DMS53 treated with DMSO at 0.1 percent for 48 hours (cell line): Measurements from ENCODE around the gene RNF128.
A peak's percentile ranks its signal among the peaks of the same experiment; 100 is the strongest.
"Not testable (repeated sequence)": the region's sequence is repeated elsewhere in the genome, so short reads cannot be mapped to it uniquely, and the experiment has no call there.

Source experiments
- DNase-seq: peaks from one replicate; lab custom pipeline; 2025; ENCODE audit not compliant: unreplicated experiment; lab: John Stamatoyannopoulos, UW

RNF128 gene

GRCh38 chrX:106742805-106743204, 16.3 kb downstream of the RNF128 start:
- DNase-seq: peak; percentile 23

- no peak for DNase-seq
Measured at GRCh38 chrX:106748377-106748776, 21.9 kb downstream of the RNF128 start.

DNA sequence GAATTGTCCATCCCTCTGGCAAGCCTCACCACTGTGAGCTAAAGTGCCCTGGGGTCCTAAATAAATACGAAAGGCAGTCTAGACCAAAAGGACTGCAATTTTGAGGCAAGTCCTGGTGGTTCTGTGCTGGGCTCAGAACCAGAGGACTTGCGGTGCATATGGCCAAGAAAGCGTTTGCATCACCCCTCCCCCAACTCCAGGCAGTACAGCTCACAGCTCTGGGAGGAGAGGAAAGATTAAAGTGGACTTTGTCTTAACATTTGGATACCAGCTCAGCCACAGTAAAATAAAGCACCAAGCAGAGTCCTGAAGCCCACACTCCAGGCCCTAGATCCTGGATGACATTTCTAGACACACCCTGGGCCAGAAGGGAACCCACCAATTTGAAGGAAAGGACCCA, 24.9 kb downstream of the RNF128 start:
- DNase-seq: no peak

DNA sequence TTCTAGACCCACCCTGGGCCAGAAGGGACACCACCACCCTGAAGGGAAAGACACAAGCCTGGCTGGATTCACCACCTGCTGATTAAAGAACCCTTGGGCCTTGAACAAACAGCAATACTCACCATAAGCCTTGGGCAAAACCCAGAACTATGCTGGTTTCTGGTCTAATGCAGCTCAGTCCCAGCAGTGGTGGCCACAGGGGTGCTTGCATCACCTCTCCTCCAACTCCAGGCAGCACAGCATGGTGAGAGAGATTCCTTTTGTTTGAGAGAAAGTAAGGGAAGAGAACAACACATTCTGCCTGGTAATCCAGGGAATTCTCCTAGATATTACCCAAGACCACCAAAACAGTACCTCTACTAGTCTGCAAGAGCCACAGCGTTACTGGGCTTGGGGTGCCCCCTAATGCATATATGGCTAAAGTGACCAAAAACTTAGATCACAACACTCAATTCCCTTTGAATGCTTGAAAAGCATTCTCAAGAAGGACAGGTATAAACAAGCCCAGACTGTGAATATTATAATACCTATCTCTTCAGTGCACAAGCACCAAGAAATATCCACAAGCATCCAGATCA, 25.7 kb downstream of the RNF128 start:
- no peak for DNase-seq

- not testable (repeated sequence) for DNase-seq
Measured at GRCh38 chrX:106769288-106769687, 42.8 kb downstream of the RNF128 start.

DNA sequence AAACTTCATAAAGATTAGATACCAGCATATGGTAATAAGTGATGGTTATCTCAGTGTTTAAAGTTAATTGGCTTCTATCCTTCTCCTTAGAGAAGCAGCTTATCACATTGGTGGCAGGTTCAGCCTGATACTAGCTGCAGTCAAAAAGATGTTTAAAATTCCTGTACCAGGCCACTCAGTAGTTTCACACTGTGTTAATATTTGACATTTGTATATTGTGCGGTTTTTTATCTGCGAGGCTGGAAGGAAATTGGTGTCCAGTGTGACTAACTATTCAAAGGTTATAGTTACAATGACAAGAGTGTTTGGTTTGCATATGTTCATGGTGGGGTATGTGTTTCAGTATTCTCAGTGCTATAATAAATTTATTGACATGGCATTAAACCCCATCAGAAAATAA, 48.5 kb downstream of the RNF128 start:
- no peak for DNase-seq

- no peak for DNase-seq
Measured at GRCh38 chrX:106780264-106780663, 53.8 kb downstream of the RNF128 start.

GRCh38 chrX:106780664-106781377, 54.3 kb downstream of the RNF128 start:
- no peak for DNase-seq

- DNase-seq: no peak
Measured at GRCh38 chrX:106783716-106784115, 57.2 kb downstream of the RNF128 start.

- DNase-seq: no peak
Measured at GRCh38 chrX:106791495-106791894, 65.0 kb downstream of the RNF128 start.

DNA sequence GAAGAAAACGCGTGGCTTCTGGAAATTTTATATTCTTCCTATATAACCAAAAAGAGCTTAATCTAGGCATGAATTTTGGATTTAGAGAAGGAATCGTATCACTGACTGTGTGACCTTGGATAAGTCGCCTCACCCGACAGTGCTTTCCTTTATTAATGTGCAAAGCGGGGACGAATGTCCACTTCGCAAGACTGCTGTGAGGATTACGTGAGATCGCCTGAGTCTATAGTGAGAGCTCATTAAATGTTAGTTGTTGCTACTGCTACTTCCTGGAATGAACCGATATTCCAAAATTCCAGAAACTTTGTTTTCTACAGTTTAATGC, 75.5 kb downstream of the RNF128 start:
- peak; percentile 79 for DNase-seq

- DNase-seq: peak; percentile 91
Measured at GRCh38 chrX:106802388-106803275, 76.1 kb downstream of the RNF128 start, which contains the start of gene TBC1D8B. Gene TBC1D8B, plus strand, starts transcription at chrX:106802673. Its CDS starts 181 bp downstream, at chrX:106802854.

- no peak for DNase-seq
Measured at GRCh38 chrX:106811131-106811910, 84.8 kb downstream of the RNF128 start.

GRCh38 chrX:106812930-106813329, 86.4 kb downstream of the RNF128 start:
- DNase-seq: not testable (repeated sequence)

- DNase-seq: not testable (repeated sequence)
Measured at GRCh38 chrX:106814093-106814492, 87.6 kb downstream of the RNF128 start.
